ENCODE data around the gene TXNRD2.
"Not testable (repeated sequence)": the region's sequence is repeated elsewhere in the genome, so short reads cannot be mapped to it uniquely, and the experiment has no call there.

Gene TXNRD2

DNA sequence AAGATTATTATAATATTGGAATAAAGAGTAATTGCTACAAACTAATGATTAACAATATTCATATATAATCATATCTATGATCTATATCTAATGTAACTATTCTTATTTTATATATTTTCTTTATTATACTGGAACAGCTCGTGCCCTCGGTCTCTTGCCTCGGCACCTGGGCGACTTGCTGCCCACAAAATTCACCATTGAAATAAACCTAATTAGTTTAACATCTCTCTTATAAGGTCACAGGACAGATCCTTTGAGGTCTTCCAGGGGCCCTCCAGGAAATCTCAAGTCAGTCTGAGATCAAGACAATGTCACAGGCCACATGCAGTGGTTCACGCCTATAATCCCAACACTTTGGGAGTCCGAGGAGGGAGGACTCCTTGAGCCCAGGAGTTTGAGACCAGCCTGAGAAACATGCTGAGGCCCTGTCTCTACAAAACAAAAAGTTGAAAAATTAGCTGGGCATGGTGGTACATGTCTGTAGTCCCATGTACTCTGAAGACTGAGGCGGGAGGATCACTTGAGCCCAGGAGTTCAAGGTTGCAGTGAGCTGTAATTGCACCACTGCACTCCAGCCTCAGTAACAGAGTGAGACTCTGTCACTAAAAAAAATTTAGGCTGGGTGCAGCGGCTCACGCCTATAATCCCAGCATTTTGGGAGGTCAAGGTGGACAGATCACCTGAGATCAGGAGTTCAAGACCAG, 6.6 kb upstream of the TXNRD2 start:
- DNase-seq (ENCODE audit: low read depth in 3 of 3) = no peak

DNA sequence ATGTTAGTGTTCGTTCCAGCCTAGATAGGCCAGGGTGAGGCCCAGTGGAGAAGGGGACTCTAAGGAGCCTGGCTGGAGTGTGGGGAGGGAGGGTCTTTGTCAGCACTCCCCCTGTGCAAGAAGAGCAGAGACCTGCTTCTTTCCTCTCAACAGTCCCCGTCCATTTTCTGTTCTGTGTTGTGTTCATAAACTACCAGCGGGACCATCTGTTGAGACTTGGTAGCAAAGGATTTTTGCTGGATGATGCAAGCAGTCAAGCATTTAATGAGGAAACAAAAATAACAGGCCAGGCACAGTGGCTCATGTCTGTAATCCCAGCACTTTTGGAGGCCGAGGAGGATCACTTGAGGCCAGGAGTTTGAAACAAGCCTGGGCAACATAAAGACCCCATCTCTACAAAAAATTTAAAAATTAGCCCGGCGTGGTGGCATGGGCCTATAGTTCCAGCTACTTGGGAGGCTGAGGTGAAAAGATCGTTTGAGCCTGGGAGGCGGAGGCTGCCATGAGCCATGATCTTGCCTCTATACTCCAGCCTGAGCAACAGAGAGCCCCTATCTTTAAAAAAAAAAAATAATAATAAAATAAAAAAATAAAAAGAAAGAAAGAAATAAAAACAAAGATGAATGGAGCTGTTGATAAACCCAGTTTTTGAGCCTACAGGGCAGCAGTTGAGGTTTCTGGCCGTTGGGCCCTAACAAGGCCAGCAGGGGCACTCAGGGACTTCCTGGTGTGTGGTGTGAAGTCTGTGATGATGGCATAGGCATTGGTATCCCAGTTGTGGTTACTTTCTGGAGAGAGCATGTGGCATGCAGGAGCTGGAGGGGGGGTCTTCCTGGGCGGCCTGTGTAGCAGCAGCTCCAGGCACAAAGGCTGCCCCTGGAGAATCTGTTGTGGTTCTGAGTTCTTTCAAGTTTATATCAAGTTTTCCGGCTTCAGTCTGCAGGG, 1.7 kb upstream of the TXNRD2 start:
- no peak for DNase-seq (ENCODE audit: low read depth in 3 of 3)

DNA sequence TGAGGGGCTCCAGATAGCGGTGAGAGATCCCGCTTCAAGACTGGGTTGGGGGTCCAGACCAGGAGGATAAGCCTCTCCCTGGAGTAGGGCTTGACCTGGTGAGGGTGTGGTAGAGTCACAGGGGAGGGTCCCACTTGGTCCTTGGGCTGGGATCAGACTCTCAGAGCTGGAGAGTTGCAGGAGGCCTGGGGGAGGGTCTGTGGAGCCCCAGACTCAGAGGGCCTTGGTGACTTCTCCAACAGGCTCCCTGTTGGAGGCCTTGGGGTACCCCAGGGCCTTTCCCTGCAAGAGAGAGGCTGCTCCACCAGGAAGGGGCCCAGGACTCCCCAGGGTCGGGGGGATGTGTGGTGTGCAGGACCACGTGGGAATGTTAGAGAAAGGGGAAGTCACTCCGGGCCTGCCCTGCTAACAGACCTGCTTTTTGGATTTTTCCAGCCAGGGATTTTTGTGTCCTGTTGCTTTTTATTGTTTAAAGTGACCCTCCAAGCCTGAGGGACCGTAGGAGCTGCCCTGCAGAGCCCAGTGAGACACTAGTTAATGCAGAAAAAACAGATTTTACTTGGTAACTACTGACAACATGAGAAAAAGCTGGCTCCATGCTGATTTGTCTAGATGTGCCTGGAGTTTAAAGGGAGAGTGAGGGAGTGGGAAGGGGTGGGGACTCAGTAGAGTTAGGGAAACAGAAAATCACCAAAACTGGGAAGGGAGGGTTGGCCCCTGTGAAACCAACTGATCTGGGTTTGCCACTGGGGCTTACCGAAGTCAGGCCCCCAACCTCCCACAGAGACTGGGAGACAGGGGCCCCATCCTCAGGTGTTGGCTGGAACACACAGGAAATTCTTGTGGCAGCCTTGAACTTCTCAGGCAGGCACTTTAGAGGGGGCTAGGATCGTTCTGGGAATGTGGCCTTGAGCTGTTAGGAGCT, 801 bp upstream of the TXNRD2 start:
- no peak for DNase-seq (ENCODE audit: low read depth in 3 of 3)

DNA sequence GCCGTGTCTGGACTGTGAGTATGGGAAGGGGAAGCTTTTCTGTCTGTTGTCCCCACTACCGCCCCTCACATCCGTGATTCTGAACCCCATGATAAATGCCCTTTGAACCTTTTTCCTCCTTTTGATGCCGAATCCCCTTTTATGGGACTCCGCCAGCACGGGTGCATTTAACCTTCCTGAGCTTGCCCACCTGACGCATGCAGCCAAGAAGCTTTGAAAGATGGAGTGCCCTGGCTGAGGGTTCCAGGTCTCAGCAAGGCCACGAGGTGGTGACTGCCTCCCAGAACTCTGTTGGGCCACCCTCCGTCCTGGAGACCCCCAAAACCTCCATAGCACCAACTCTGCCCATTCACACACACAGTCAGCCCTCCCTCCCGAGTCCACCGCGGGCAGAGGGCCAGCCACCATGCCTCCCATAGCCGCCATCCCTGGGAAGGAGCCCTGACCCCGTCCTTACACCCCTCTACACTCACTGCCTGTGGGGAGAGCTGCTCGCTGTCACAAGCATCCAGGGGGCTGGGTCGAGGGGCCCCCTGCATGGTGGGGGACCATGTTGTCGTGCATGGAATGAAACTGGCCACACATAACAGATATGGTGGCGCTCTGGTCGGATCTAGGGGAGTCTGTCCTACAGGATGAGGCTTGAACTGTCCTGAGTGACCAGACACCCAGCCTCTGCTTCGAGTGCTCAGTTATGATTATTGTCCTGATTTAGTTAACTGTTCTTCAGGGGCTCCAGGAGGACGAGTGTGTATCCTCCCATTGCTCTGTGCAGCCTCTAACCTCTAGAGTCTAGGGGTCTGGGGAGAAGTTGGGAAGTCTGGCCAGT, 868 bp downstream of the TXNRD2 start:
- no peak for DNase-seq (ENCODE audit: low read depth in 3 of 3)

DNA sequence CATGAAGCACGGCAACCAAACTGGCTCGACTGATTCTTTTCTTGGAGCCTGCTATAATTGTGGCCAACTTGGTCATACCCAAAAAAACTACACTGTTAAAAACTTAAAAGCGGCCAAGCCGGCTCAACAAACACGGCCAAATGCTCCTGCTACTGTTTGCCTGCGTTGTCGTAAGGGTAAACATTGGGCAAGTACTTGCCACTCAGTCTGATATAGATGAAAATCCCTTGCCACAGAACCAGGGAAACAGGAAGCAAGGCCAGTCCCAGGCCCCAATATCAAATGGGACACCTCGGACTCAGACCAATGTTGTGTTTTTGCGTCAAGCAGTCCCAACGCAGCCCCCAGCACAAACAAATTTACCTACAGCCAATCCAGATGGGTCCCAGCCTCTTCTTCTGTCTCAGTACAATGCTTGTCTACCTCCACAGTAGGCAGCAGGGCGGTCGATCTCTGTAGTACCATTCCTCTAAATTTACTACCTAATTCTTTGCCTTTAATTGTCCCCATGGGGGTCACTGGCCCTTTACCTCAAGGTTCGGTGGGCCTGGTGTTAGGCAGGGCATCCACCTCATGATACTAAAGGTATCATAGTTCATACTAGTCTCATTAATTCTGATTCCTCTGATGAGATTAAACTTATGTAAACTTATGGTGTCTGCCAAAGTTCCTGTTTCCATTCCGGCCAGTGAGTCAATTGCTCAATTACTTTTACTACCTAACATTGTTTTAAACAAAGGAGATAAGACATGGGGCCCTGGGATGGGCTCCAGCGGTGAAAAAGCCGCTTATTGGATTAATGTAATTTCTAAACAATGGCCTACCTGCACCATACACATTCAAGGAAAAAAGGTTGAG, 3.8 kb downstream of the TXNRD2 start:
- no peak for DNase-seq (ENCODE audit: low read depth in 3 of 3)

DNA sequence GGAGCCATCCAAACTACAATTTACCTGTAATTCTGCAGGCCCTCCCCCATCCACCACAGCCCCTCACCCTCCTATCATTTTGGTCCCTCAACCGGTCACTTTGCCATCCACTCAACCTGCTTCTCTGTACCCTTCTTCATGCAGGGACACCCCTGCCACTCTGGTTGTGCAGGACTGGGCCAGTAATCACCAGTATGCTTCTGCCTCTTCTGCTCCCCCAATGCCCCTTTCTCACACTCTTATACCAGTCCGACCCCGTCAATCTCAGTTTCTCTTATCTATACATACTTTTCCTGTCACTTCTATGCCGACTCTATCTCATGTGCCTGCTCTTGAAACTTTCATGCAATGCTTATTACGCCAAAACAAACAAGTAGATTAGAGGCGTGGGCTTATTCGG, 5.1 kb downstream of the TXNRD2 start:
- DNase-seq (ENCODE audit: low read depth in 3 of 3) = no peak

DNA sequence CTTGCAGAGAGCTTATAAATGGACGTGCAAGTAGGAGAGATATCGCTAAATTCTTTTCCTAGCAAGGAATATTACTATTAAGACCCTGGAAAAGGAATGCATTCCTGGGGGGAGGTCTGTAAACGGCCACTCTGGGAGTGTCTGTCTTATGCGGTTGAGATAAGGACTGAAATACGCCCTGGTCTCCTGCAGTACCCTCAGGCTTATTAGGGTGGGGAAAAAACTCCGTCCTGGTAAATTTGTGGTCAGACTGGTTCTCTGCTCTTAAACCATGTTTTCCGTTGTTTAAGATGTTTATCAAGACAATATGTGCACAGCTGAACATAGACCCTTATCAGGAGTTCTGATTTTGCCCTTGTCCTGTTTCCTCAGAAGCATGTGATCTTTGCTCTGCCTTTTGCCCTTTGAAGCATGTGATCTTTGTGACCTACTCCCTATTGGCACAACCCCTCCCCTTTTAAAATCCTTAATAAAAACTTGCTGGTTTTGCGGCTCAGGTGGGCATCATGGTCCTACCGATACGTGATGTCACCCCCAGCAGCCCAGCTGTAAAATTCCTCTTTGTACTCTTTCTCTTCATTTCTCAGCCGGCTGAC, 6.4 kb downstream of the TXNRD2 start:
- DNase-seq (ENCODE audit: low read depth in 3 of 3) = not testable (repeated sequence)

DNA sequence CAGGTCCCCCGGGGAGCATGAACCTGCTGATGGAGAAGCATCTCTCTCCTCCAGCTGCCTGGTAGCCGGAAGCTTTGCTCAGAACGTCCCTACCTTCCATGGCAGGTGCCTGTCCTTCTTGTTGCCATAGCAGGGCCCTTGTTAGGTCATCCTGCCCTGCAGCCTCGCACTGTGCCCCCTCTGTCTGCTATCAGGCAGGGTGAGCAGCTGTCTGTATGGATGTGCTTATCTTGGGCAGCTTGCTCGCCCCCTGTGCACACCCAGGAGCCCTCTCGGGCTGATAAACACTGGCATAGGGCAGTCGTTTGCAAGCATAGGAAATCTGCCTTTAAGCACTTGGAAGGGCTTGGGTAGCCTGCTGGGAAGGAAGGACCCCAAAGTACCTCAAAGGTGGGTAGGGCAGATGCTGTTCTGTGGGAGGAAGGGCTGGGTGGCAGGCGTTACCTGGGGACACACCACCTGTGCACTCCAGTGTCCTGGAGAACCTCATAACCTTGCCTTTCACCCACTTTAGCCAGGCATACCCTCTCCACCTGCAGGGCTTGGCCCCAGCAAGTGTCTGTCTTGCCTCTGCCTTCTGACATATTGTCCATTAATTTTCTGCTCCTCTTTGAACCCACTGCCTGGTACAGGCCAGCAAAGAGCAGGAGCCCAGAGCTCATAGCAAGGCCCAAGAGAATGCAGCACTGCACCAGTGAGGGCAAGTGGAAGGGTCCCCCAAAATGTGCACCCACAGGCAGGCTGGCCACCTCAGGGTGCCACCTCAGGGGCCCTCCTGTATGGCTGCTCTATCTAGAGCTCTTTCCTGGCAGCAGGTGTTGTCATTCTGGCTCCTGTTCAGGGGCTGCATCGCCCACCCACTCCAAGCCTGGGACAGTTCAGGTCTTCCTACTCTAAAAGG, 8.0 kb downstream of the TXNRD2 start:
- no peak for DNase-seq (ENCODE audit: low read depth in 3 of 3)

DNA sequence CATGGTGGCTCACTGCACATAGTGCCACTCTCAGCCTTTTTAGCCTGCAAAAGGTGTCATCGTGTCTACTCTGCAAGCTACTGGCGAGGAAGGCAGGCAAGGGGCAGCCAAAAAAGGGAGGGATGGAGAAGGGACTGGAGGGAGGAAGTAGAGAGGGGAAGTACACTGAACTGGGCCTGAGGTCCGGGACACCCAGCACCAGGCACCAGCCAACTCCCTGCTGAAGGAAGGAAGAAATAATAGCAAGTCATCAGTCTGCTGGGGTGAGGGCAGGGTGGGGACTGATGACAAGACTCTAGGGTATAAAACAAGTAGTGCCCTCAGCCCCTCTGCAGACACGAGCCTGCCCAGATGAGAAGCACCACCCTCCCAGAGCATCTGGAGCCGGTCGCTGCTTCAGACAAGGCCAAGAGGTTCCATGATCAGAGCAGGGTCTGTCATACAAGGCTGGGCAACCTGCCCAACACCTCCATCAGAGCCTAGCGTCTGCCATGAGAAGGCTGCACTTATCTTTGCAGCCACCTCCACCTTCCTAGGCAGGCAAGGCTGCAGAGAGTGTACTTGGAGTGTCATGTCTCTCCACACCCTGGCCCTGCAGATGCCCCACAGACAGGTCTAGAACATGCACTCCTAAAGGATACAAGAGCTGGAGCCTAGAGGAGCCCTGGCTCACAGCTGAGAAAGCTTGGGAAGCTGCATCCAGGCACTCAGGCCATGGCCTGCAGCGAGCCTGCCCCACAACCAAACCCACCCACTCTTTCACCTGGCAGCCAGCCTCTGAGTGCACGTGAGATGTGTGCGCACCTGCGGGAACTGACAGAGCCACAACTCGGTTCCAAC, 9.0 kb downstream of the TXNRD2 start:
- no peak for DNase-seq (ENCODE audit: low read depth in 3 of 3)

DNA sequence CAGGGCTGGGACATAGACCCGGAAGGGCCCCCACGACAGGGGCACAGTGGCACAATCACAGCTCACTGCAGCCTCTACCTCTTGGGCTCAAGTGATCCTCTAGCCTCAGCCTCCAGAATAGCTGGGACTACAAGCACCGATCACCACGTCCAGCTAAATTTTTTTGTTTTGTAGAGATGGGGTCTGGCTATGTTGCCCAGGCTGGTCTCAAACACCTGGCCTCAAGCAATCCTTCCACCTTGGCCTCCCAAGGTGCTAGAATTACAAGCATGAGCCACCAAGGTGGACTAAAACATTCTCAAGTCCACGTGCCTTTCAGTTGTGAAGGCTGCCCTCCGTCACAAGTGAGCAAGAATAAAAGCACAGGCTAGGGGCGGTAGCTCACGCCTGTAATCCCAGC, 10.1 kb downstream of the TXNRD2 start:
- DNase-seq (ENCODE audit: low read depth in 3 of 3) = no peak

DNA sequence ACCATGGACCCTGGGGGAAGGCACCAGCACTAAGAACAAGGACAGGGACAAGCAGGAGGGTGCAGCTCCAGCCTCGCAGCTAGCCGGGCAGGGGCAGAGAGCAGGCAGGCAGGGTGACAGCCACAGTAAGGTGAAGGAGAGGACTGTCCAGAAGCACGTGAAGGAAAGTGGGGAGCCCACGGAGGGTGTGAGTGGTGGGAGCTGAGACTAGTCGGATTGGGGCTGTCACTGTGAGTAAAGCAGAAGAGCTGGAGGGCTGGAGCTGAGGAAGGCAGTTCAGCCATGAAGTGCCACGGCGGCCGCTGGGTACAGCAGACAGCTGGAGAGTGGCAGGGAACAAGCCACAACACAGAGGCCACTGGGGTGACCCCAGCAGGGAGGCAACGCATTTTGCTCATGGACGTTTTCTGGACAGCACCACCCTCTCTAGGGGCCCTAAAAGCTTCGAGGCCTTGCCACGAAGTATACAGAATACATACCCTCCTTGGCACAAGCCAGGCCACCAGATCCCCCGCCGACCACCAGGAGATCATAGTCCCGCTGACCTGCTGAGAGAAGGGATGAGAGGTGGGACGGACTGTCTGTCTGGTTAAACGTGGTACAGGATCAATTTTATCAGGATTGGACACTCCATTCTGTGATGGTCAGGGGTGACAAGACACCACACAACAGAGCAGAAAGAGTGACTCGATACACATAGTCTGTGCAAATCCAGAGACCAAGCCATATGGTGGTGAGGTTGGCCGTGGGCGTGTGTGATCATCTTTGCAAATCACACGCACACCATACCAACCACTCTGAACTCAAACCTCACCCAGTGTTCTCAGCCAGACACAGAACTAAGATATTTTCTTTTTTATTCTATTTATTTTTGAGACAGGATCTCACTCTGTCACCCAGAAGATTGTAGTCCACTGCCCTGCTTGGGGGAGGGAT, 10.8 kb downstream of the TXNRD2 start:
- no peak for DNase-seq (ENCODE audit: low read depth in 3 of 3)

DNA sequence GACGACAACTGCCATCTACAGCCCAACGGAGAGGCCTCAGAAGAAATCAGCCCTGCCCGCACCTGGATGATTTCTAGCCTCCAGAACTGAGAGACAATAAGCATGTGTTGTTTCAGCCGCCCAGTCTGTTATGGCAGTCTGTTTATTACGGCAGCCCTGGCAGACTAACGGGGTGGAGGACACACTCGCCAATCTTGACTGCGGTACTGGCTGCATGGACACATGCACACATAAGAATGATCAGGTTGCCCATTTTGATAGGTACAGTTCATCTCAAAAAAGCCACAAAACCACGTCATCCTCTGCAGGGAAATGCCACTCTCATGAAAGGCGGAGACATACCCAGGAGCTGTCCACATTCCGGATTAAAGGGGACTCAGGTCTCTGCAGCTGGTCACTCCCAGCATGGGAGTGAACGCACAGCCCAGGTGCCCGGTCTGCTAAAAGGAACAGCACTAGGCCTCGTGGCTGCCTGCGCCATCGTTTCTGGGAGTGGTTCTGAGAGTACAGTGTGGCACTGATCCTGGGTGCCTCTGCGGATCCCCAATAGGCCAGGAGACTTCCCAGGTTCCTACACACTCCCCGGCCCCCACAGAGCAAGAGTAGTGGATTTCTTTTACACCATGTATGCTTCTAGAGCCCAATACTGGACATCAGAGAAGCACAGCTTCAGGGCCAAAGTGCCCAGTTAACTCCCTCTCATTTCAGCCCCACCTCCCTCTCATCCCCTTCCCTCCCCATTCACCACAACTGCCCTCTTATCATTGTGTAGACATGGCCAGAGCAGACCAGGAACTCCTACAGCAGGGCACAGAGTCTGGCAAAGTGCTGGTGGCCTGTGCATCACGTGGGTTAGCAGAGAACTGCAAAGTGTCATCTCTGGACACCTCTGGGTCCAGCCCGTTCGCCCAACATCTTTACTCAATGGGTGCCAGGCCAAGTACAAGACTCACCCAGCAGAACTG, 11.8 kb downstream of the TXNRD2 start:
- no peak for DNase-seq (ENCODE audit: low read depth in 3 of 3)

DNA sequence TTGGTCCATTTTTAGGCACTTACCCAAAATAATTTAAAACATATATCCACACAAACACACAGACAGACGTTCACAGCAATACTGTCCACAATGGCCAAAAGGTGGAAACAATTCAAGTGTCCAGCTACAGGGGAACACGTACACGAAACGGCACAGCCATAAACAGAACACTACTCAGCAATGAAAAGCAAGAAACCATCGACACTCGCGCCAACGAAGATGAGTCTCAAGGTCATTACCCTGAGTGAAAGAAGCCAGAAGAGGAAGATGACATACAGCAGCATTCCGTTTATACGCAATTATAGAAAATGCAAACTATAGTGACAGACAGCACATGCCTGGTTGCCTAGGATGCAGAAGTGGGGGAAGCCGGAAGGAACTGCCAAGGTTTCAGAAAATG, 13.4 kb downstream of the TXNRD2 start:
- DNase-seq (ENCODE audit: low read depth in 3 of 3) = no peak

DNA sequence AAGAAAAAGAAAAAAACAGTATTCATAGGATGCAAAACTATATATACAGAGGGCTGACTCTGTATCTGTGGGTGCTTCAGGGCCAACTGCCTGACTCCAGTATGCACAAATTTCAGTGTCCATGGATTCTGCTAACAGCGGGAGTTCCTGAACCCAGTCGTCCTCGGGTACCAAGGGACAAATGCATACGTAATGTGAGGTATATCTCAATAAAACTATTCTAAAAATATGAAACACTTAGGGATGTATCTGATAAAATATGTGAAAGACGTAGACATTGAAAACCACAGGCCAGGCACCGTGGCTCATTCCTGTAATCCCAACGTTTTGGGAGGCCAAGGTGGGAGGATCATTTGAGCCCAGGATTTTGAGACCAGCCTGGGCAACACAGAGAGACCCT, 13.9 kb downstream of the TXNRD2 start:
- no peak for DNase-seq (ENCODE audit: low read depth in 3 of 3)

DNA sequence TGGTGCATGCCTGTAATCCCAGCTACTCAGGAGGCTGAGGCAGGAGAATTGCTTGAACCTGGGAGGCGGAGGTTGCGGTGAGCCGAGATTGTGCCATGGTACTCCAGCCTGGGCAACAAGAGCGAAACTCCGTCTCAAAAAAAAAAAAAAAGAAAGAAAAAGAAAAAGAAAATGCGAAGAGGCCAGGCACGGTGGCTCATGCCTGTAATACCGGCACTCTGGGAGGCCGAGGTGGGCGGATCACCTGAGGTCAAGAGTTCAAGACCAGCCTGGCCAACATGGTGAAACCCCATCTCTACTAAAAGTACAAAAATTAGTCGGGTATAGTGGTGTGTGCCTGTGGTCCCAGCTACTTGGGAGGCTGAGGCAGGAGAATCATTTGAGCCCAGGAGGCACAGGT, 15.6 kb downstream of the TXNRD2 start:
- not testable (repeated sequence) for DNase-seq (ENCODE audit: low read depth in 3 of 3)

Measured in stimulated activated CD4-positive, alpha-beta T cell treated with anti-CD3 and anti-CD28 coated beads, TNF-alpha, amount 100 ng/mL, for 24 hours (primary cell).